Suprapubic skin (tissue), 4 donors: ENCODE data around the gene TAOK1. TPM values are rescaled to one million over a fixed set of nuclear protein-coding genes. Genes with fewer than 3 reads are reported as not detected.

ENCODE experiments used
- DNase-seq, 2 donors: peaks; one replicate each; pipeline ENCODE4 v3.0.0-alpha.2; 2019; ENCODE audit warnings: low spot score in 2 of 2
- H3K27ac ChIP-seq: fragments of 200-600 bp; sonication (generic); one replicate; pipeline ENCODE4 v1.5.1; 2019
- H3K27me3 ChIP-seq: fragments of 200-600 bp; sonication (generic); one replicate; pipeline ENCODE4 v1.5.1; 2019
- H3K36me3 ChIP-seq: fragments of 200-600 bp; sonication (generic); one replicate; pipeline ENCODE4 v1.5.1; 2019
- H3K4me1 ChIP-seq: fragments of 200-600 bp; sonication (generic); one replicate; pipeline ENCODE4 v1.5.1; 2019
- H3K4me3 ChIP-seq: fragments of 200-600 bp; sonication (generic); one replicate; pipeline ENCODE4 v1.5.1; 2019; ENCODE audit warnings: mild to moderate bottlenecking
- H3K9me3 ChIP-seq: fragments of 200-600 bp; sonication (generic); one replicate; pipeline ENCODE4 v1.5.1; 2019
- EP300 ChIP-seq: sonication (generic); formaldehyde crosslinking; IDR thresholded peaks from one replicate; pipeline ENCODE4 v1.6.1; 2017; ENCODE audit warnings: antibody characterized with exemption
- POLR2A ChIP-seq, 2 donors: fragments of 450-650 bp; IDR thresholded peaks; one replicate each; pipeline ENCODE4 v1.6.1; 2017; ENCODE audit warnings: antibody characterized with exemption in 2 of 2, mild to moderate bottlenecking in 2 of 2, moderate library complexity in 2 of 2
- POLR2AphosphoS5 ChIP-seq, 3 donors: sonication (generic); formaldehyde crosslinking; IDR thresholded peaks; one replicate each; pipeline ENCODE4 v1.6.1; 2017; ENCODE audit warnings: antibody characterized with exemption in 3 of 3
- WGBS: methylation state at CpG from one replicate; pipeline ENCODE4 v1.1.5; 2018; 5-methylcytosine and 5-hydroxymethylcytosine counted together
- total RNA-seq, 4 donors: library from RNA; depleted of rRNA; stranded (reverse); fragments of >200 nt; gene quantifications; one replicate each; pipeline ENCODE4 v1.1.0, GENCODE V29; 2016
- TF ChIP-seq, protein P1 (sequence below), 2 donors: fragments of 200-600 bp in 1 of 2; fragments of 450-650 bp in 1 of 2; sonication (generic) in 1 of 2; IDR thresholded peaks; one replicate each; pipeline ENCODE4 v1.5.1; 2016 to 2019; ENCODE audit warnings: antibody characterized with exemption in 2 of 2, mild to moderate bottlenecking in 1 of 2, moderate library complexity in 1 of 2

TAOK1 gene
- total RNA-seq, 4 donors from 2014 or later: 42.1 to 58.3 (median 51.2) TPM

- Histone ChIP-seq H3K36me3 (no peaks in the 10 kb centered on the region), H3K4me3 (peak overlapping the region; percentile 98), H3K4me1 (peaks cover 30% of the 10 kb centered on the region), H3K27ac (peak overlapping the region; percentile 98), H3K9me3 (no peaks in the 10 kb centered on the region), H3K27me3 (no peaks in the 10 kb centered on the region)
- WGBS: under 1% methylated on average over 21 of the region's 28 CpGs
- peak in 1 of 2 donors; percentile 65 for DNase-seq
- TF ChIP-seq POLR2AphosphoS5 (IDR thresholded peaks at IDR 0.05) (no peak), POLR2A (IDR thresholded peaks at IDR 0.05) (no peak), EP300 (no peak)
- TF ChIP-seq, protein P1, sequence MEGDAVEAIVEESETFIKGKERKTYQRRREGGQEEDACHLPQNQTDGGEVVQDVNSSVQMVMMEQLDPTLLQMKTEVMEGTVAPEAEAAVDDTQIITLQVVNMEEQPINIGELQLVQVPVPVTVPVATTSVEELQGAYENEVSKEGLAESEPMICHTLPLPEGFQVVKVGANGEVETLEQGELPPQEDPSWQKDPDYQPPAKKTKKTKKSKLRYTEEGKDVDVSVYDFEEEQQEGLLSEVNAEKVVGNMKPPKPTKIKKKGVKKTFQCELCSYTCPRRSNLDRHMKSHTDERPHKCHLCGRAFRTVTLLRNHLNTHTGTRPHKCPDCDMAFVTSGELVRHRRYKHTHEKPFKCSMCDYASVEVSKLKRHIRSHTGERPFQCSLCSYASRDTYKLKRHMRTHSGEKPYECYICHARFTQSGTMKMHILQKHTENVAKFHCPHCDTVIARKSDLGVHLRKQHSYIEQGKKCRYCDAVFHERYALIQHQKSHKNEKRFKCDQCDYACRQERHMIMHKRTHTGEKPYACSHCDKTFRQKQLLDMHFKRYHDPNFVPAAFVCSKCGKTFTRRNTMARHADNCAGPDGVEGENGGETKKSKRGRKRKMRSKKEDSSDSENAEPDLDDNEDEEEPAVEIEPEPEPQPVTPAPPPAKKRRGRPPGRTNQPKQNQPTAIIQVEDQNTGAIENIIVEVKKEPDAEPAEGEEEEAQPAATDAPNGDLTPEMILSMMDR (IDR thresholded peaks at IDR 0.05): no peak
These were observed 878 bp downstream of the TAOK1 start for GRCh38 chr17:29390851-29391631.

- Histone ChIP-seq H3K27ac (peak overlapping the region; percentile 15), H3K4me1 (peaks cover 30% of the 10 kb centered on the region), H3K4me3 (no peak overlapping the region), H3K9me3 (no peaks in the 10 kb centered on the region), H3K27me3 (no peaks in the 10 kb centered on the region), H3K36me3 (no peaks in the 10 kb centered on the region)
- no peak for DNase-seq
- TF ChIP-seq POLR2AphosphoS5 (IDR thresholded peaks at IDR 0.05) (no peak), POLR2A (IDR thresholded peaks at IDR 0.05) (no peak), EP300 (no peak)
- TF ChIP-seq, protein P1 (IDR thresholded peaks at IDR 0.05): no peak
These were observed 3.3 kb downstream of the TAOK1 start for GRCh38 chr17:29393436-29393835.

DNA sequence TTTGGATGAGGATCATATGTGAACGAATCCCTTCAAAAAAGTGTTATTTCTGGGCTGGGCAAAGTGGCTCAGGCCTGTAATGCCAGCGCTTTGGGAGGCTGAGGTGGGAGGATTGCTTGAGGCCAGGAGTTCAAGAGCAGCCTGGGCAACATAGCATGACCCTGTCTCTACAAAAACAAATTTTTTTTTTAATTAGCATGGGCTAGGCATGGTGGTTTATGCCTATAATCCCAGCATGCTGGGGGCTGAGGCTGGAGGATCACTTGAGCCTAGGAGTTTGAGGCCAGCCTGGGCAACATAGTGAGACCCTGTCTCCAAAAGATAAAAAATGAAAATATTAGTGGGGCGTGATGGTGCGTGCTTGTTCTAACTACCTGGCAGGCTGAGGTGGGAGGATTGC, 4.6 kb downstream of the TAOK1 start:
- Histone ChIP-seq H3K4me1 (peaks cover 27% of the 10 kb centered on the region), H3K9me3 (no peaks in the 10 kb centered on the region), H3K27ac (no peak overlapping the region), H3K4me3 (no peak overlapping the region), H3K36me3 (peaks cover 10% of the 10 kb centered on the region), H3K27me3 (no peaks in the 10 kb centered on the region)
- no peak for TF ChIP-seq POLR2A (IDR thresholded peaks at IDR 0.05)
- TF ChIP-seq, protein P1 (IDR thresholded peaks at IDR 0.05): no peak
- TF ChIP-seq POLR2AphosphoS5 (IDR thresholded peaks at IDR 0.05): no peak
- no peak for TF ChIP-seq EP300
- DNase-seq: no peak
- 86% methylated on average over 4 of the region's 4 CpGs for WGBS

- H3K27me3 ChIP-seq: no peaks in the 10 kb centered on the region
- no peaks in the 10 kb centered on the region for H3K9me3 ChIP-seq
- H3K4me3 ChIP-seq: no peak overlapping the region
- TF ChIP-seq, protein P1 (IDR thresholded peaks at IDR 0.05): no peak
- H3K36me3 ChIP-seq: peaks cover 13% of the 10 kb centered on the region
- no peak for DNase-seq
- 52% methylated on average over 2 of the region's 2 CpGs for WGBS
- H3K27ac ChIP-seq: no peak overlapping the region
- H3K4me1 ChIP-seq: peaks cover 26% of the 10 kb centered on the region
These were observed 5.9 kb downstream of the TAOK1 start for GRCh38 chr17:29396066-29396465.

DNA sequence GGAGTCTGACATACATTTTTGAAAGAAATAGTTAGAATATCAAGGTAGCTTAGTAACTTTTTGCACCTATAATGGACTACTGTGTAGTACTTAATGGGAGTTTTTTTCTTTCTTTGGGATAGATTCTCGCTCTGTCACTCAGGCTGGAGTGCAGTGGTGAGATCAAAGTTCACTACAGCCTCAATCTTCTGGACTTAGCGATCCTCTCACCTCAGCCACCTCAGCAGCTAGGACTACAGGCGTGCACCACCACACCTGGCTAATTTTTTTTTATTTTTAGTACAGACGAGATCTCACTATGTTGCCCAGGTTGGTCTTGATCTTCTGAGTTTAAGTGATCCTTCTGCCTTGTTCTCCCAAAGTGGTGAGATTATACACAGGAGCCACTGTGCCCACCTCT, 9.5 kb downstream of the TAOK1 start:
- 96% methylated on average over 4 of the region's 4 CpGs for WGBS
- Histone ChIP-seq H3K9me3 (no peaks in the 10 kb centered on the region), H3K27ac (no peak overlapping the region), H3K4me1 (no peaks in the 10 kb centered on the region), H3K27me3 (no peaks in the 10 kb centered on the region), H3K36me3 (peaks cover 18% of the 10 kb centered on the region), H3K4me3 (no peak overlapping the region)
- DNase-seq: no peak
- TF ChIP-seq, protein P1 (IDR thresholded peaks at IDR 0.05): no peak
- TF ChIP-seq EP300 (no peak), POLR2AphosphoS5 (IDR thresholded peaks at IDR 0.05) (no peak), POLR2A (IDR thresholded peaks at IDR 0.05) (no peak)
